ENCODE measurements around the gene ENTPD6. TPM values are rescaled to one million over a fixed set of nuclear protein-coding genes. Genes with fewer than 3 reads are reported as not detected.

The ENTPD6 gene
- total RNA-seq, 1 experiment from 2014 or later = 80.4 TPM

DNA sequence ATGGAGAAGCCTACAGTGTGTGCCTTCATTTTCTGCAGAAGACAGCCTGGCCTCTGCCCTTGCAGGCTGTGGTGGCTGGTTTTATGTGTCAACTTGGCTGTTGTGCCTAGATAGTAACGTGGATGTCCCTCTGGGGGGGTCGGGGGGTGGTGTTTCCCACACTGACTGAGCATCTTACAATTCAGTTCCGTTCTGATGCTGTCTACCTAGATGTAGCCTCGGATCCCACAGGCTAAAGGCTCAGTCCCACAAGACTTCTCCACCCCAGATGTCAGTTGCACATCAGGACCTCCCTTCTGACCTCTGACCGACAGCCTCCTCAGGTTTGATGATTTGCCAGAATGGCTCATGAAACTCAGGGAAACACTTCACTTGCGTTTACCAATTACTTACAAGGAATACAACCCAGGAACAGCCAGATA is 56.7 kb downstream of the ENTPD6 start:
- Histone ChIP-seq H3K4me3 (peak overlapping the region; percentile 96; the same call in 1 of the 2 replicates), H3K4me2 (peak overlapping the region; percentile 86), H3K36me3 (ENCODE audit: low read depth) (peaks cover 26% of the 10 kb centered on the region; the same call in 1 of the 2 replicates), H3K27me3 (ENCODE audit: insufficient read depth, low read depth) (no peaks in the 10 kb centered on the region), H3K9me3 (ENCODE audit: insufficient read depth, low read depth) (no peaks in the 10 kb centered on the region), H3K27ac (peak overlapping the region; percentile 86), H4K20me1 (ENCODE audit: insufficient read depth) (peaks cover 60% of the 10 kb centered on the region), H2AFZ (no peak overlapping the region), H3K9me2 (ENCODE audit: insufficient read depth) (no peaks in the 10 kb centered on the region), H3K79me2 (ENCODE audit: low read depth) (peaks cover 90% of the 10 kb centered on the region), H3F3A (ENCODE audit: insufficient read depth, low read depth) (peaks cover 36% of the 10 kb centered on the region), H3K4me1 (replicated peaks; ENCODE audit: insufficient read depth) (peaks cover 73% of the 10 kb centered on the region)
- BruUV-seq (replicated peaks) = no TSS peak
- intact Hi-C loops (cut with micrococcal nuclease; ENCODE audit: unreplicated experiment) = loop anchor here (5.0 kb wide), 1 partner anchor 175 kb away; no protein-coding TSS in a partner anchor
- ChIA-PET POLR2A (ENCODE audit: unreplicated experiment) (interaction anchor here (0.8 kb wide), 1 partner anchor 227 kb away, joined by 6 read pairs; no protein-coding TSS in a partner anchor), CTCF (no interaction called here)
- no peak for DNase-seq
- no peak for TF ChIP-seq EZH2 (IDR thresholded peaks at IDR 0.05; ENCODE audit: low read depth)
- TF ChIP-seq, protein P1, sequence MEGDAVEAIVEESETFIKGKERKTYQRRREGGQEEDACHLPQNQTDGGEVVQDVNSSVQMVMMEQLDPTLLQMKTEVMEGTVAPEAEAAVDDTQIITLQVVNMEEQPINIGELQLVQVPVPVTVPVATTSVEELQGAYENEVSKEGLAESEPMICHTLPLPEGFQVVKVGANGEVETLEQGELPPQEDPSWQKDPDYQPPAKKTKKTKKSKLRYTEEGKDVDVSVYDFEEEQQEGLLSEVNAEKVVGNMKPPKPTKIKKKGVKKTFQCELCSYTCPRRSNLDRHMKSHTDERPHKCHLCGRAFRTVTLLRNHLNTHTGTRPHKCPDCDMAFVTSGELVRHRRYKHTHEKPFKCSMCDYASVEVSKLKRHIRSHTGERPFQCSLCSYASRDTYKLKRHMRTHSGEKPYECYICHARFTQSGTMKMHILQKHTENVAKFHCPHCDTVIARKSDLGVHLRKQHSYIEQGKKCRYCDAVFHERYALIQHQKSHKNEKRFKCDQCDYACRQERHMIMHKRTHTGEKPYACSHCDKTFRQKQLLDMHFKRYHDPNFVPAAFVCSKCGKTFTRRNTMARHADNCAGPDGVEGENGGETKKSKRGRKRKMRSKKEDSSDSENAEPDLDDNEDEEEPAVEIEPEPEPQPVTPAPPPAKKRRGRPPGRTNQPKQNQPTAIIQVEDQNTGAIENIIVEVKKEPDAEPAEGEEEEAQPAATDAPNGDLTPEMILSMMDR (conservative IDR thresholded peaks at IDR 0.05) = no peak

DNA sequence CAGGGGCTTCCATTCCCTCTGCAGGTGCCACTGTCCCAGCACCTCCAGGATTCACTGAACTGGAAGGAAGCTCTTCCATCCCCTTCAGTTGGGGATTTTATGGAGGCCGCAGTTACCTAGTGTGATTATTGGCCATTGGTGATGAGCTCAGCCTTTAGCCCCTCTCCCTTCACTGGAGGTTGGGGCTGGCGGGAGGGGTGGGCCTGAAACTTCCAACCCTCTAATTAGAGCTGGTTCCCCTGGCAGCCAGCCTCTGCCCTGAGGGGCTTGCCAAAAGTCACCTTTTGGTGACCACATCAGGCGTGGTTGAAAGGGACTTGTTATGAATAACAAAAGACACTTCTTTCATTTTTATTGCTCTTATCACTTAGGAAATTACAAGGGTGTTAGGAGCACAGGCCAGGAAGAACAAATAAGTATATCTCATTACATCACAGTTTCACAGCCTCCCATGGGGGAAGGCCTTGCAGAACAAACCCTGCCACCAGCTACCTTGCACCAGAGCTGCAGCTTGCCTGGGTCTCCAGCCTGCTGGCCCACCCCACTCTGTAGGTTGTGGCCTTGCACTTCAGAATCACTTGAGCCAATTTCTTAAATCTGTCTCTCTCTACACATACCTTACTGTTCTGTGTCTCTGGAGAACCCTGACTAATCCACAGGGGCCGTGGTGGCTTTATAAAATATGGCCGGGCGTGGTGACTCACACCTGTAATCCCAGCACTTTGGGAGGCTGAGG is 57.3 kb downstream of the ENTPD6 start:
- DNase-seq = peak; percentile 36 to 68
- ChIA-PET POLR2A (ENCODE audit: unreplicated experiment) (interaction anchor here (0.8 to 1.3 kb wide), 2 partner anchors 30 to 228 kb away, joined by 5 to 6 read pairs; no protein-coding TSS in a partner anchor), CTCF (interaction anchor here (0.7 kb wide), 1 partner anchor 29 kb away, joined by 3 read pairs; no protein-coding TSS in a partner anchor)
- H3F3A ChIP-seq (ENCODE audit: insufficient read depth, low read depth) = peaks cover 36% of the 10 kb centered on the region
- H3K9me3 ChIP-seq (ENCODE audit: insufficient read depth, low read depth) = no peaks in the 10 kb centered on the region
- H3K4me1 ChIP-seq (replicated peaks; ENCODE audit: insufficient read depth) = peaks cover 73% of the 10 kb centered on the region
- H2AFZ ChIP-seq = no peak overlapping the region
- H3K27me3 ChIP-seq (ENCODE audit: insufficient read depth, low read depth) = no peaks in the 10 kb centered on the region
- peak overlapping the region; percentile 86 for H3K4me2 ChIP-seq
- H3K79me2 ChIP-seq (ENCODE audit: low read depth) = peaks cover 97% of the 10 kb centered on the region
- peaks cover 66% of the 10 kb centered on the region for H4K20me1 ChIP-seq (ENCODE audit: insufficient read depth)
- BruUV-seq (replicated peaks) = TSS peak; percentile 16
- TF ChIP-seq EZH2 (IDR thresholded peaks at IDR 0.05; ENCODE audit: low read depth) = no peak
- TF ChIP-seq, protein P1 (conservative IDR thresholded peaks at IDR 0.05) = no peak
- peak overlapping the region; percentile 96; the same call in 1 of the 2 replicates for H3K4me3 ChIP-seq
- intact Hi-C loops (cut with micrococcal nuclease; ENCODE audit: unreplicated experiment) = loop anchor here (5.0 kb wide), 1 partner anchor 176 kb away; no protein-coding TSS in a partner anchor
- peak overlapping the region; percentile 86 for H3K27ac ChIP-seq
- peaks cover 27% of the 10 kb centered on the region; the same call in 1 of the 2 replicates for H3K36me3 ChIP-seq (ENCODE audit: low read depth)
- H3K9me2 ChIP-seq (ENCODE audit: insufficient read depth) = no peaks in the 10 kb centered on the region

DNA sequence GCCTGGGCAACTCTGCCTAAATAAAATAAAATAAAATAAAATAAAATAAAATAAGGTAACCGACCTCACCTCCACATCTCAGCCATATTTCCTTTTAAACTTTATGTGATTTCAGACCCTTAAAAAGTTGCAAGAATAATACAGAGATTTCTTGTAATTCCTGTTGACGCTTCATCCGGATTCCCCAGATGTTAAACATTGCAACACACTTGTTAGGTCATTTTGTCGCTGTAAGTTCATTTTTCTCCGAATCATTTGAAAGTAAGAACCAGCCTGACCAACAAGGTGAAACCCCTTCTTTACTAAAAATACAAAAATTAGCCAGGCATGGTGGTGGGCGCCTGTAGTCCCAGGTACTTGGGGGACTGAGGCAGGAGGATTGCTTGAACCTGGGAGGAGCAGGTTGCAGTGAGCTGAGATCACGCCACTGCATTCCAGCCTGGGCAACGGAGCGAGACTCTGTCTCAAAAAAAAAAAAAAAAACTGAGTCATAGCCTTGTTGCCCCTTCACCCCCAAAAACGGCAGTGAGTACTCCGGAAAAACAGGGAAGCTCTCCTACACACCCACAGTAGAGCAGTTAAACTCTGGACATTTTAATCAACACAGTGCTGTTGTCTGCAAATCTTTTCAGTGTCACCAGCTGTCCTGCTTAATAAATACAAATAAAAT is 58.2 kb downstream of the ENTPD6 start:
- BruUV-seq (replicated peaks) = no TSS peak
- H2AFZ ChIP-seq = no peak overlapping the region
- ChIA-PET CTCF (interaction anchor here (0.6 kb wide), 1 partner anchor 17 kb away, joined by 3 read pairs; no protein-coding TSS in a partner anchor), POLR2A (ENCODE audit: unreplicated experiment) (interaction anchor here (0.6 to 1.3 kb wide), 2 partner anchors 31 to 59 kb away, joined by 4 to 5 read pairs; partner anchors contain the start of gene ENTPD6)
- H4K20me1 ChIP-seq (ENCODE audit: insufficient read depth) = peaks cover 75% of the 10 kb centered on the region
- H3K4me1 ChIP-seq (replicated peaks; ENCODE audit: insufficient read depth) = peaks cover 73% of the 10 kb centered on the region
- peak overlapping the region; percentile 30 for H3K4me3 ChIP-seq
- H3K27ac ChIP-seq = peak overlapping the region; percentile 86
- peaks cover 36% of the 10 kb centered on the region for H3F3A ChIP-seq (ENCODE audit: insufficient read depth, low read depth)
- H3K27me3 ChIP-seq (ENCODE audit: insufficient read depth, low read depth) = no peaks in the 10 kb centered on the region
- H3K9me2 ChIP-seq (ENCODE audit: insufficient read depth) = no peaks in the 10 kb centered on the region
- H3K9me3 ChIP-seq (ENCODE audit: insufficient read depth, low read depth) = no peaks in the 10 kb centered on the region
- peaks cover 29% of the 10 kb centered on the region for H3K36me3 ChIP-seq (ENCODE audit: low read depth)
- H3K79me2 ChIP-seq (ENCODE audit: low read depth) = peaks cover 98% of the 10 kb centered on the region
- H3K4me2 ChIP-seq = peak overlapping the region; percentile 66
- peak in 1 of 2 experiments; percentile 41 for DNase-seq
- TF ChIP-seq, protein P1 (conservative IDR thresholded peaks at IDR 0.05) = no peak
- TF ChIP-seq EZH2 (IDR thresholded peaks at IDR 0.05; ENCODE audit: low read depth) = no peak
- intact Hi-C loops (cut with micrococcal nuclease; ENCODE audit: unreplicated experiment) = loop anchor here (2.0 to 5.0 kb wide), 4 partner anchors 15 to 259 kb away; no protein-coding TSS in a partner anchor

Measured in PC-9 (cell line).